Gastrocnemius medialis (tissue), 4 donors: ENCODE results near the gene GJC2.

Experiments
- POLR2A ChIP-seq, 2 donors: fragments of 450-650 bp; IDR thresholded peaks; one replicate each; pipeline ENCODE4 v1.6.1; 2017; ENCODE audit warnings: antibody characterized with exemption in 2 of 2, mild to moderate bottlenecking in 2 of 2, moderate library complexity in 2 of 2
- TF ChIP-seq, protein P1 (sequence below), 5 experiments: fragments of 450-650 bp in 3 of 5; fragments of 200-600 bp in 2 of 5; sonication (generic) in 2 of 5; IDR thresholded peaks in 4 of 5; conservative IDR thresholded peaks in 1 of 5; 1 replicate in 4 of 5; 2 replicates in 1 of 5; pipeline ENCODE4 v1.5.1; 2016 to 2019; ENCODE audit warnings: antibody characterized with exemption in 5 of 5, mild to moderate bottlenecking in 3 of 5, moderate library complexity in 3 of 5

- TF ChIP-seq, protein P1, sequence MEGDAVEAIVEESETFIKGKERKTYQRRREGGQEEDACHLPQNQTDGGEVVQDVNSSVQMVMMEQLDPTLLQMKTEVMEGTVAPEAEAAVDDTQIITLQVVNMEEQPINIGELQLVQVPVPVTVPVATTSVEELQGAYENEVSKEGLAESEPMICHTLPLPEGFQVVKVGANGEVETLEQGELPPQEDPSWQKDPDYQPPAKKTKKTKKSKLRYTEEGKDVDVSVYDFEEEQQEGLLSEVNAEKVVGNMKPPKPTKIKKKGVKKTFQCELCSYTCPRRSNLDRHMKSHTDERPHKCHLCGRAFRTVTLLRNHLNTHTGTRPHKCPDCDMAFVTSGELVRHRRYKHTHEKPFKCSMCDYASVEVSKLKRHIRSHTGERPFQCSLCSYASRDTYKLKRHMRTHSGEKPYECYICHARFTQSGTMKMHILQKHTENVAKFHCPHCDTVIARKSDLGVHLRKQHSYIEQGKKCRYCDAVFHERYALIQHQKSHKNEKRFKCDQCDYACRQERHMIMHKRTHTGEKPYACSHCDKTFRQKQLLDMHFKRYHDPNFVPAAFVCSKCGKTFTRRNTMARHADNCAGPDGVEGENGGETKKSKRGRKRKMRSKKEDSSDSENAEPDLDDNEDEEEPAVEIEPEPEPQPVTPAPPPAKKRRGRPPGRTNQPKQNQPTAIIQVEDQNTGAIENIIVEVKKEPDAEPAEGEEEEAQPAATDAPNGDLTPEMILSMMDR (IDR thresholded peaks at IDR 0.05 in 4 of 5, conservative IDR thresholded peaks at IDR 0.05 in 1 of 5), result no peak
- TF ChIP-seq POLR2A (IDR thresholded peaks at IDR 0.05), result no peak
These were observed 39.2 kb upstream of the GJC2 start for GRCh38 chr1:228110556-228110955.
